Measurements from ENCODE around the gene OLFM3.

The OLFM3 gene

GRCh38 chr1:101996825-101997465 is at the start of gene OLFM3:
Gene OLFM3, minus strand, starts transcription at chr1:101996926.
- peak; percentile 44 for DNase-seq

GRCh38 chr1:102045752-102046151 is 49.0 kb upstream of the OLFM3 start:
- no peak for DNase-seq

GRCh38 chr1:102032534-102032933 is 35.8 kb upstream of the OLFM3 start:
- DNase-seq = no peak

GRCh38 chr1:102019530-102019929 is 22.8 kb upstream of the OLFM3 start:
- no peak for DNase-seq

- no peak for DNase-seq
These were observed 19.0 kb upstream of the OLFM3 start for GRCh38 chr1:102015728-102016127.

- peak; percentile 21 for DNase-seq
These were observed 5.3 kb upstream of the OLFM3 start for GRCh38 chr1:102002057-102002456.

GRCh38 chr1:101995984-101996745 is 561 bp downstream of the OLFM3 start:
- DNase-seq = no peak

- DNase-seq = no peak
These were observed 3.0 kb downstream of the OLFM3 start for GRCh38 chr1:101993710-101994109.

- DNase-seq = no peak
These were observed 3.7 kb downstream of the OLFM3 start for GRCh38 chr1:101992821-101993575.

GRCh38 chr1:101980974-101981373 is 15.8 kb downstream of the OLFM3 start:
- DNase-seq = no peak

- no peak for DNase-seq
These were observed 19.5 kb downstream of the OLFM3 start for GRCh38 chr1:101977266-101977665.

- no peak for DNase-seq
These were observed 20.6 kb downstream of the OLFM3 start for GRCh38 chr1:101976161-101976560.

- no peak for DNase-seq
These were observed 21.4 kb downstream of the OLFM3 start for GRCh38 chr1:101975371-101975770.

GRCh38 chr1:101974599-101975274 is 22.0 kb downstream of the OLFM3 start:
- no peak for DNase-seq

GRCh38 chr1:101971304-101971703 is 25.4 kb downstream of the OLFM3 start:
- DNase-seq = no peak

- no peak for DNase-seq
These were observed 28.9 kb downstream of the OLFM3 start for GRCh38 chr1:101967871-101968270.

- no peak for DNase-seq
These were observed 31.4 kb downstream of the OLFM3 start for GRCh38 chr1:101965341-101965740.

GRCh38 chr1:101964708-101965107 is 32.0 kb downstream of the OLFM3 start:
- DNase-seq = no peak

GRCh38 chr1:101960142-101960541 is 36.6 kb downstream of the OLFM3 start:
- no peak for DNase-seq

GRCh38 chr1:101959456-101959855 is 37.3 kb downstream of the OLFM3 start:
- no peak for DNase-seq

- DNase-seq = no peak
These were observed 39.0 kb downstream of the OLFM3 start for GRCh38 chr1:101957771-101958170.

- DNase-seq = no peak
These were observed 43.1 kb downstream of the OLFM3 start for GRCh38 chr1:101953623-101954022.

GRCh38 chr1:101945884-101946283 is 50.8 kb downstream of the OLFM3 start:
- no peak for DNase-seq
